NCI-H2029 treated with DMSO at 0.1 percent for 48 hours (cell line): ENCODE measurements around the gene HECTD2.
"Not testable (repeated sequence)": the region's sequence is repeated elsewhere in the genome, so short reads cannot be mapped to it uniquely, and the experiment has no call there.

ENCODE experiments used
- DNase-seq: peaks from one replicate; lab custom pipeline; 2025; lab: John Stamatoyannopoulos, UW

The HECTD2 gene

DNA sequence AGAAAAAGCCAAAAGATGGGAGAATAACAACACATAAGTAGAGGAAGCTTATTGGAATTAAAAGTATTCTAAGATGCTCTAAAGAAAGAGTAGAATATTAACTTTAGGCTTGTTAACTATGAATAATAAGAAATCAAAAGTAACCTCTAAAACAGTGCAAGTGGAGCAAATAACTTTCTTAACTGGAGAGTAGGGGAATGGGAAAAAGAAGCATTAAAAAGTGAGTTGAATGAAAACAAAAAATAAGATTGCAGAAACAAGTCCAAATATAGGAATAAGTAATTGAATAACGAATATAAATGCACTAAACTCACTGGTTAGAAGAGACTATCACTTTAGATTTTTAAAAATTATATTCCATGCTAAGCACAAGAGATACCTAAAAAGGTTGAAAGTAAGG lies 63.9 kb downstream of the HECTD2 start:
- no peak for DNase-seq

DNA sequence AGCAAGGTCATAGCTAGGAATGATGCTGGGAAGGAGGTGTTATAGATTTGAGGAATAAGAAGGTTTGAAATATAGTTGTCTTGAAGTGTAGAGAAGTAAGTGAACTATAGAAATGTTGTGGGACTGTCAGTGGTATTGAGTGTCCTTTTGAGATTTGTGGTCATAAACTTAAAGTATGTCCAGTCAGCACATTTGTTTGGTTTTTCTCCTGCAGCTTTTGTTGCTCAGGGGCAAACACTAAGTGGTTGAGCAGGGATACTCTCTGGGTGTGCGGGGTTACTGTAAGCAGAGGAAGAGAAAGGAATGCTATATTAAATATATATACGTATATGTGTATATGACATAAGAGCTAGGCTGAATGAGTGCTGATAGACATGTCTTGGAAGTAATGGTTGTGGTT lies 67.1 kb downstream of the HECTD2 start:
- no peak for DNase-seq

DNA sequence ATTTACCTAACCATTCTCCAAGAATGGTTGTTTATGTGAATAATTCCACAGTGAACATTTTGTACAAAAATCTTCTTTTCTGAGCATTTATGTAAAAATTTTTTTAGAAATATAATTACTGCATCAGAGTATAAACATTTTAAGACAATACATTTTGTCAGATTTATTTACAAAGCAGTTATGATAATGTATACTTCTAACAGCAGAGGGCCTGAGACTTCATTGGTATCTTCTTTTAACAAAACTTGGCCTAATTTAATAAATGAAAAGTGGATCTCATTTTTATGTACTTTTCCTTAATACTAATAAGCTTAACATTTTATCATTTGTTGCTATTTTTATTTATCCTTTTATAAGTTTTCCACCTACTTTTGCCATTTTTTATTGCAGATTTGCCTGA lies 69.4 kb downstream of the HECTD2 start:
- no peak for DNase-seq

DNA sequence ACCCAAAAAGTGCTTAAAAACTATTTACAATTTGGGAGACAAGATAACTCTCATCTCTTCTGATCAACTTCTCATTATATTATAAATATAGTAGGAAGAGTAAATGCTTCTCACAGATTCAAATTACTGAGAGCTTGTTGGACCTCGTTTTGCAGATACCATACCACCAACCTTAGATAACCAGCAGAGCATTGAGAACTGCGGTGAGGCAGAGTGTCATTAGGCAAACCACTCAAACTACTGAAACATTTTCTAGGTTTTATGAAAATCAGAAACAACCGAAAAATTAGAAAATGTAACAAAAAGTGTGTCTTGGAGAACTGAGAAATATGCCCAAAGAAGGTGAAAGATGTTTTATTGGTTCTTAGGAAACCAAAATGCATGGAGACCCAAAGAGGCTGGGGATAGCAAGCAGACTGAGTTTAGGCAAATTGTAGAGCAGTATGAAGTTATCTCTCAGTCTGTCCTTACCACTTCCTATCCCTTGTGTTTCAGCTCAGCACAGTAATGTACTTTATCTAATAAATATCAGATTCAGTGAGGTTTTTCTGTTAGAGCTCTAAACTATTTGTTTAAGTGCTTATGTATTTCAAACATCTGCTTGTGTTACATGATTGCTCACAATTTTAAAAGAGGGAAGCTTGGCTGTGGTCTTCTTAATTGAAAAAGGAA lies 77.9 kb downstream of the HECTD2 start:
- no peak for DNase-seq

DNA sequence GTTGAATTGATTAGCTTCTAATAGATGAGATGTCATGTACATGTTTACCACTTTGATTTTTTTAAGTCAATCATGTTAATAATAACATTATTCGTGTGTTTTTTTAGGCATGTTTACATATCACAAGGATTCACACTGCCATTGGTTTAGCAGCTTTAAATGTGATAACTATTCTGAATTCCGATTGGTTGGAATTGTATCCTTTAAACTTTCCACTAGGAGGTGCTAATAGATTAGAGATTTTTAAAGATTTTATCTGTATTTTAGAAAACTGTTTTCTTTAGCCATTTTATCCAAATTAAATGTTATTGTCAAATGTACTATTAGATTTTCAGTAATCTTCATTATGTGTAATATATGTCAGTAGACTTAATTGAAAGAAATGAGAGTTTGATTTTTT lies 83.2 kb downstream of the HECTD2 start:
- DNase-seq = no peak

DNA sequence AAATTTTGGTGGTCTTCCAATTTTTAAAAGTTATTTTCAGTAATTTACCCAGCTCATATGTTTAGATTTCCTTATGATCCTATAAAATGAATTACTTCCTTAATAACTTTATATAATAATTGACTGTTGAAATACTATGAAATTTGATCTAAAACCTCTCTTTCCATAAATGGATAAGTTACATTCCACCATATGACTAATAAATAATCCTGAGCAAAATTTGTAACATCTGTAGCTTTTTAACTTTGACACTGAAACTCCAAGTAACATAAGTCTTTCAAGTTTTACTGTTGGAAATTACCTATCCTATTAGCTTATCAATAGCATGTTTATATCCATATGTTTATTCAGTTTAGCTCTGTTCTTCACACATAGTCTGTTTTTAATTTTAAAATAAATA lies 85.3 kb downstream of the HECTD2 start:
- DNase-seq = no peak

DNA sequence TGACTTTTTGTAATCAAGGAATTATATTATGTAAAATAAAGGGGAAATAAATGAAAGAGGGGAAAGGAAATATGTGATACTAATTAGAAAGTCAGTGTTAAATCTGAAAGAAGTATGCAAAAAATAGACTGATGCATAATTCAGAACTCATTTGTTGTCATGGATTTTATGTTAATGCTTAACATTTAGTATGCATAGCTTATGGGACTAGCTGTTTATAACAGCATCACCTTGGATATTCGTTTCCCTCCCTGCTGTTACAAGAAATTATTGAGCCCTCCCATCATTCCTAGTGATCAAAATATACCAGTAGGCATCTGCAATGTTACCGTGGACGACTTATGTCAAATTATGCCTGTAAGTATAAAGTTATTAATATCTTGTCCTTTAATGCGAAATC lies 85.9 kb downstream of the HECTD2 start:
- DNase-seq = no peak

DNA sequence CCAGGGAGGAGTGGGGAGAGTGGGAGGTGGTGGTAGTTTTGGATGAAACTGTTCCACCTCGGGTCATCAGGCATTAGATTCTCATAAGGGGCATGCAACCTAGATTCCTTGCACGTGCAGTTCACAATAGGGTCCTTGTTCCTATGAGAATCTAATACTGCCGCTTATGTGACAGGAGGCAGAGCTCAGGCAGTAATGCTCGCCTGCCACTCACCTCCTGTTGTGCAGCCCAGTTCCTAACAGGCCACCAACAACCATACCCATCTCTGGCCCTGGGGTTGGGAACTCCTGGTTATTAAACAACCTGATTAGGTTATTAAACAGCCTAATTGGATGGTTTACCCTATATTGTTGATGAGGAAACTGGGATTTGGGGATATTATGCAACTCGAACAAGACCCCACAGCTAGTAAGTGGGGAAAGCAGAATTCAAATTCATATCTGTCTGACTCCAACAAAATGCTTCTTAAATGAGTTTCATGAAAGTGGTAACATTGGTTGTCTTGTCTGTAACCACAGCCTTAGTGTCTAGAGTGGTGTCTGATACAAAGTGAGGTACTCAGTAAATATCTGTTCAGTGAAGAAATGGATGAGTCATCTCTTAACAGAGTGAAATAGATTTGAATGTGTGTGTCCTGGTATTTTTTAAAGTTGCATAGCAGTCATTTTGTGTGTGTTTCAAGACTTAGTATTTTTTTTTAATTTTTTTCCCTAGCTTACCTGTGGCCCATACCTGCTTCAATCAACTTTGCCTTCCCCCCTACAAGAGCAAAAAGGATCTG lies 101.6 kb downstream of the HECTD2 start:
- no peak for DNase-seq

DNA sequence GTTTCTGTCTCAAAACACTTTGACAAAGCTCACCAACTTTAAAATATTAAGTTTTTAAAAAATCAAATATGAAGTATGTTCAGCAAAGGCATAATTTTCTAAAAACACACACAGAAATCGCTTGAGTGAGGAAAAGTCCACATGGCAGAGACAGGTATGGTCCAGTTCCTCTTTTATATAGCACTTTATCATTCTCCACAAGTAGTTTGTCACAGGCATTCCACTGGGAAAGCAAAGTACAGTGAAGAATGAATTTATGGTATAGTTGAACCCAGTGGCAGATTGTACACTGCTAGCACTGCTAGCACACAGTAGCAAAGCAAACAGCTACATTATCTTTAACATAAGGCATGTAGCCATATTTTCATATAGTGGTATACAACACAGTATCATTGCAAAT lies 102.3 kb downstream of the HECTD2 start:
- DNase-seq = no peak

DNA sequence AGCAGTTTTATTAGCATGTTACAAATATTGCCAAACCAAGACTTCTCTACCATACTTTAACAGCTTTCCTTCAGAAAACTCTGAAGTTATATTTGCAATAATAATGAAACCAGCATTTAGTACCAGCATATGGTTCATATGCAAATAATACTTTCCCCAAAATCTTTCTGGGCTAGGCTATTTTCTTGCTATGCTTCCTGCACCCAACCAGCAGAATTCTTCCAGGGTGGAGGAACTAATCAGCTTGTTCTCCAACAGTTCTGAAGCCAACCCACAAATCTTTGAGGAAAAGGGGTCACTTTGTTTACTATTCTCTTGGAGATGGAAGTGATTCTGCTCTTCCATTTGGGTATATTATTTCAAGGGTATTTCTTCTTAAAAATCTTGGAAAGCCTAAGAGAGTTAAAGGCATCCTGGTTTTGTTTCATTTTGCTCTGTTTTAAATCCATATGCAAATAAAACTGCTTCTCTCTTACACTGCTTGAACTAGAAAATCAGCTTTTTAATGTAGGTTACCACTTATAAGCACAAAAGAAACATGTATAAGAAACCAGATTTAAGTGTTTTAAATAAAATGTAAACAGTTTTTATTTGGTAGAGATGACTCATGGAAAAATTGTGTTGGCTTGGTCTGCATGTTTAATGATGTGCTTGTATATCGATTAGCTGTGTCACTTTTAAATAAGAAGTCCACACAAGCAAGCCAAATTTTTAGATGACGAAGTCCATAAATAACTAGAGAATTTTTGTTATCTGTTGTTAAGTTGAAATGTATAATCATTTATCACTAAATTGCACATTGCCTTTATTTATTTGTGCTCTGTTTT lies 103.7 kb downstream of the HECTD2 start:
- no peak for DNase-seq

DNA sequence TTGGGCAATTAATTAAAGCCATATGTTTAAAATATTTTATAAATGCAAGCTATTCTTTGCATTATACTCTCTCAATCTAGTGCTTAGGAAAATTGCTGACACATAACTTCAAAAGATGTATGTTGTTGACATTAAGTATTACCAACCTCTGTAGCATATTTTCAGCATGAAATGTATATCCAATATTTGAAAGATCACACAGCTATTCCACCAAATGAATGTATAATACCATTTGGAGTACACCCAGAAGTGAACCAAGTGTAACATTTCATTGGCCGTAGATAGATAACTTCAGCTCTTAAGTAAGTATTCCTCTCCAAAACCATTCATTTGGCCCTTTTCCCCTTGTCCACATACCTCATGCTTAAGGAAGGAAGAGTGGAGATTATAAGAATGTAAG lies 104.6 kb downstream of the HECTD2 start:
- DNase-seq = no peak

DNA sequence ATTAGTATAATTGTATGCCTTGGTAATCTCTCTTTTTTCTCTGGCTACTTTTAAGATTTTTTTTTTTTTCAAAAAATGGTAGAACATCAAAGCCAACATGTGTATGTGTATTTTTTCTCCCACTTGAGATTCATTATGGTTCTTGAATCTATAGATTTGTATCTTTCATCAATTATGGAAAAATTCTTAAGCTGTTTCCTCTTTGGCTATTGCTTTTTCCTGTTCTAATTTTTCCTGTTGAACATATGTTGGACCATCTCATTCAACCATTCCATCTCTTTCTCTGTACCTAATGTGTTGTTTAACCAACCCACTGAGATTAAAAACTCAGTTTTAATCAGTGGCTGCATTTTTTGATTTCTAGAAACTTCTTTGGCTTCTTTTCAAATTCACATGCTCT lies 107.2 kb downstream of the HECTD2 start:
- DNase-seq = no peak

DNA sequence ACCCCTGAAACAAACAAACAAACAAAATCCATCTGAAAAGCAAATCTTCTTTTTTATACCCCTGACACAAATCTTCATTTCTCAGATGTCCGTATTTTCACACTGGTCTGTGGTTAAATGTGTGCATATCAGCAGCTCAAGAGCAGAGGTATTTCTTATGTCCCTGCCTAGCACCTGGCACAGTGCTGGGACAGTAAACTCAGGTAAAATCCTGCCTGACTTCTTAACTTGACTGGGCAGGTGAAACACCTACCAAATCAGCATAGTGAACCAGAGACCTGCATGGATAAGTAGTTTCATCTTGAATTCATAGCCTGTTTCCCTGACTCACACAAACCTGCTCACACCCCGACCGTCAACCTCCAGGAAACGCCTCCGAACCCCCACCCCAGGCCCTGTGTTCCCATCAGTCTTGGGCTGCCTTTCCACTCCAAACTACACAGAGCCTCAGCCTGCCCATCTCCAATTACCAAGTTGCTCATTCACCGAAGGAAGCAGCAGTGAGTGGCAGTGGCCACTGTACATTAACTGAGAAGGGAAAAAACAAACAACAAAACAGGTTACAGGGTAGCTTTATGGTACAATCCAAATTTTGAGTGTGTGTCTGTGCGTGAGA lies 109.9 kb downstream of the HECTD2 start:
- no peak for DNase-seq

DNA sequence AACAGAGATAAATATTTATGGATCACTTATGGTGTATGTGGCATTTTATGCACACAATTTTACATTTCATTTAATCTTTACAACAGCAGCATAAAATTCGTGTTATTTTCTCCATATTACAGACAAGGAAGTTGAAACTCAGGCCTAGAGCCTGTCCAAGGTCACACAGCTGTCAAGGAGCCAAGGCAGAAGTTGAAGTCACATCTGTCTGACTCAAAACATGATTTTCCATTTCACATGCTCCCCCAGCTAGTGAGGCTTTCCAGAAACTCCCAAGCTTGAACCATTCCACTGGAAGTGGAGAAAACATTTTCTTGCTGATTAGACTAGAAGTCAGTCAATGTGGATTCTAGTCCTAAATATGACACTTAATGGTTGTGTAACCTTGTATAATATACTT lies 110.5 kb downstream of the HECTD2 start:
- DNase-seq = no peak

DNA sequence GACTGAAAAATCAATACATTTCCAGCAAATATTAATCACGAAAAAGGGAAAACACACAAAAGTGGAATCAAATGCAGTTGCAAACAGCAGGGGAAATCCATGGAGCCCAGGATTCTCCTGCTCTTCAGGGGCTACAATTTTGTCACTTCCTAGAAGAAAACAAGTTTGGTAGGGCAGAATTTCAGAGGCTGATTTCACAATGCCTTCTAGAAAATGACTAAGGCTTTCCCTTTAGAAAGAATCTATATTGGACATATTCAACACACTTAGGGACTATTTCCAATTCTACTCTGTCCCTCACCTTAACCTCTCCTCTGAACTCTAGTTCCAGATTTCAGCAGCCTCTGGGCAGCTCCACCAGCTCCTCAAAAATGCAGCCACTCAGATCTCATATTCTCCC lies 111.3 kb downstream of the HECTD2 start:
- no peak for DNase-seq

DNA sequence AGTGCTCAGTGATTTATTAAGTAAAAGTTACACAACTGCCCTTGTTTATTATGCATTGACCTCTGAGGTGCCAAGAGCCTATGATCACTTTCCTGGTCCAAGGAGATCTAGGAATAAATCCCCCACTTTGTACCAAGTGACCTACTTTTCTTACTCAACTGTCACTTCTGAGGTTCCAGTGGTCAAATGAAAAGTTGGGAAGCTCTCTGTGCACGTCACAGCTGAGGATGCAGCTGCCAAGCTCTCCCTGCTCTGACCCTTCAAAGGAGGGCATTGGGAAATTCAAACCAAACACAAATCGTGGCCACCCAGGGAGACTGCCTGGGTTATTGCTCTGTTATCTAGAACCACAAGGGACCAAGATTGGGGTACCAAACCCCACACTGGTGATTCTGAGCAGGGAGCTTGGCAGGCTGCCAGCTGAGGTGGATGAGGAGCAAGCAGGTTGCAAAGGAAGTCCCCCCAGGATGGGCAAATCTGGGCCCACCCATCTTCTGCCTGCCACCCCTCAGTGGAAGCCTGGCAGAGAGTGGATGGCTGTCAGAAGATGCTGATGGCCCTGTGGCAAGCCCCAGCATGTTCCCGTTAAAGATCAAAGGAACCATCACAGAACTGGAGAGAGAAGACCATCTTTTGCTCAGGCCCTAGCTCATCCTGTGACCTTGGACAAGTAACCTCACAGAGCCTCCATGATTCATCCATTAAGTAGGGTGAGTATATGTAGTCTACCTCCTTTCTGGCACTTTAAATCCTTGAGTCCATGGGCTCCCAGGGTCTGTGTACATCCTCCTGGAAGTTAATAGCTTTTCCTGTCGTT lies 116.0 kb downstream of the HECTD2 start:
- DNase-seq = no peak

DNA sequence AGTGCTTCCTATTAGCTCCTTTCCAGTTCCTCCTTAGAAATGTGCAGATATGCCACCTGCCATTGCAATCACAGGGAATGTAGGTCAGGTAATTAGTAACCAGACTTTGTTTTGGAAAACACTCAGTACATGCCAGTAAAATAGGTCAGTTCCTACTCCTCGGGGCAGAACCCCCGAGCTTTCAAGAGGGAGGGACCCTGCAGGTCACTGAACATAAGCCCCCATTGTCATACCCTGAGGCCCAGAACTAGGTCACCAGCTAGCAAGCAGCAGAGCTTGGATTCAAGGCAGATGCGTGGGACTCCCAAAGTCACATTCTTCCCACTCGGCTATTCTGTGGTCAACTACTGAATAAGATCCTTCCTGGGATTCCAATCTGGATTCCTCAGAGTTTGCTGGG lies 117.9 kb downstream of the HECTD2 start:
- no peak for DNase-seq

DNA sequence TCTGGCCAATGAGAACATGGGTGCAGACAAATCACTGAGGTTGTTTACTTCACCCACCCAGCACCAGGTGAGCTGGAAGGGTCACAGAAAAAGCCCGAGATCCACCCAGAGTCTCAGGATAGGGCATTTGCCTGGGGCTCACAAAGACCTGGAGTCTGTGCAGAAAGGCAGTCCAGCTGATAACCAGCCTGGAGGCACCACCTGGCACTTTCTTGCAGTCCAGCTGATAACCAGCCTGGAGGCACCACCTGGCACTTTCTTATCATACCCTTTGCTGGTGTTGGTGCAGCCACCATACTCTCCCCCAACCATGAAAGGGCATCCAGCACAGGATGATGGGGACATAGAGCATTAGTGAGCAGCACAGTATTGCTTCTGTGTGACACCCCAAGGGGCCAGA lies 118.6 kb downstream of the HECTD2 start:
- DNase-seq = no peak

DNA sequence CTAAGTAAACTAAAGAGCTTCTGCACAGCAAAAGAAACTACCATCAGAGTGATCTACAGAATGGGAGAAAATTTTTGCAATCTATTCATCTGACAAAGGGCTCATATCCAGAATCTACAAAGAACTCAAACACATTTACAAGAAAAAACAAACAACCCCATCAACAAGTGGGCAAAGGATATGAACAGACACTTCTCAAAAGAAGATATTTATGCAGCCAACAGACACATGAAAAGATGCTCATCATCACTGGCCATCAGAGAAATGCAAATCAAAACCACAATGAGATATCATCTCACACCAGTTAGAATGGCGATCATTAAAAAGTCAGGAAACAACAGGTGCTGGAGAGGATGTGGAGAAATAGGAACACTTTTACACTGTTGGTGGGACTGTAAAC lies 124.6 kb downstream of the HECTD2 start:
- DNase-seq = not testable (repeated sequence)

DNA sequence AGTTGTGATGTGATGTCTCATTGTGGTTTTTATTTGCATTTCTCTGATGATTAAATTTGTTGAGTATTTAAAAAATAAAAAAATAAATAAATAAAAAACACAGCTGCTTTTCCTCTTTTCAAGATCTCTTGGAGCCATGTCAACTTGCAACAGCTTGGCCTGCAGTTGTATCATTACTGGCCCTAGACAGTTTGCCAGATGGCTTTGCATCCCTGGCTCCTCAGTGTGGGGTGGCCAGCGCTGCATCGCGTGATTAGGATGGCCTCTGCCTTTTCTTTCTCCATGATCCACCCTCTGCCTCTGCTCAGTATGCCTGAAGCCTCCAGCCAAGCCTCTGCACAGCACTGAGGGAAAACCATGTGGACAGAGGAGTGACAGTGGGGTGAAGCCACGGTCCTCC lies 126.0 kb downstream of the HECTD2 start:
- DNase-seq = no peak

DNA sequence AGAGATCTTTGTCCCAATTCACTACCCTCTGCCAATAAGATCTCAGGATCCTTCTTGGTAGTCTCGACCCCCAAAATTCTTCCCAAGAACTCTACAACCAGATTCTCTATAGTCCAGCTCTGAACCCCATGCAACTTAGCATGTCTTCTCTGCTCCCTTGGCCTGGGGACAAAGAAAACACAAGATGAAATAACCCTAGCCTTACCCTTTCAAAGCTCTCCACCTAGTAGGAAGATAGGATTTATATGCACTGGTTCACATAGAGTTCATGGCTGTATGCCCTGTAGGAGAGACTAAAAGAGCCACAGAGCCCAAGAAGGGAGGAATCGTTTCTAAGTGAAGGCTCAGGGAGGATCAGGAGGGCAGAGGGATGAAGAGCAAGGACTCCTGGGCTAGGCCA lies 126.6 kb downstream of the HECTD2 start:
- no peak for DNase-seq
